Measurements from ENCODE around the gene FBXL20. TPM values are rescaled to one million over a fixed set of nuclear protein-coding genes. Genes with fewer than 3 reads are reported as not detected.
A peak's percentile ranks its signal among the peaks of the same experiment; 100 is the strongest.

Gene FBXL20
- total and polyA plus RNA-seq, 3 experiments from 2014 or later: 4.4 to 21.4 (median 20.9) TPM

DNA sequence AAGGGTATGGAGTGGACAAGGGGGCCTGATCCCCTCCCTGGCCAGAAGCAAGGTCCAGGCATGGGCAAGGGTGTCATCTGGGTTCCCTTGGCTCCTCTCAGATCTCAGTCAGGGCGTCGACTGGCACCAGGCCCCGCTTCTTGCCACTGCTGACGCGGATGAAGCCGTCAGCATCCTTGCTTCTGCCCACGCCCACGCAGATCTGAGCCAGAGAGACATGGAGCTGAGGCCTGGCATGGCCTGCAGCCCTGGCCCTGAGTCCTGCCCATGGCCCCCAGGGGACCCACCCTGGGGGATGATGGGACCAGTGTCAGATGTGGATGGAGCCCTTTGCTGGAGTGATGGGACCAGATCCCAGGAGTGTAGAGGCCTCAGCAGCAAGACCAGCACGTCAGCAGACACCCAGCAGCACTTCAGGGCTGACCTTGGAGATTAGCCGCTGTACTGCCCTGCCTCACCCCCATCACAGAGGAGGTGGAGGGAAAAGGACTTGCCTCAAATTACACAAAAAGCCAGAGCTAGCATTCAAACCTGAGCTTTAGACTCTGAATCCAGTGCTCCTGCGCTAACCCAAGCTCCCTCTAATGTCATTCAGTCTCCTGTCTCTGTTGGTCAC is 189.1 kb downstream of the FBXL20 start:
- Mint-ChIP-seq H3K4me3 (no peak overlapping the region), H3K27ac (peak overlapping the region in 2 of 8 donors; percentile 26 to 66), H3K9me3 (no peaks in the 10 kb centered on the region), H3K4me1 (peaks cover 7 to 29% (median 16%) of the 10 kb centered on the region in 3 donors), H3K27me3 (peaks cover 2 to 25% of the 10 kb centered on the region in 2 donors), H3K36me3 (no peaks in the 10 kb centered on the region)
- H3K4me3 ChIP-seq (ENCODE audit: low read length): no peak overlapping the region
- DNase-seq: no peak
- H3K36me3 ChIP-seq (ENCODE audit: insufficient read depth, low read length): no peaks in the 10 kb centered on the region
- H3K27me3 ChIP-seq (ENCODE audit: insufficient read depth, low read length, poor library complexity, severe bottlenecking): peaks cover 4% of the 10 kb centered on the region
- ChIA-PET POLR2A (no interaction called here), CTCF (interaction anchor here (0.6 to 1.8 kb wide), 3 partner anchors 20 to 32 kb away, joined by 3 to 7 read pairs (median 3); no protein-coding TSS in a partner anchor)
- no peak overlapping the region for H3K27ac ChIP-seq (ENCODE audit: low read depth, low read length)
- no peaks in the 10 kb centered on the region for H3K9me3 ChIP-seq (ENCODE audit: low read length)
- peaks cover 21% of the 10 kb centered on the region for H3K4me1 ChIP-seq (ENCODE audit: insufficient read depth, low read length)

DNA sequence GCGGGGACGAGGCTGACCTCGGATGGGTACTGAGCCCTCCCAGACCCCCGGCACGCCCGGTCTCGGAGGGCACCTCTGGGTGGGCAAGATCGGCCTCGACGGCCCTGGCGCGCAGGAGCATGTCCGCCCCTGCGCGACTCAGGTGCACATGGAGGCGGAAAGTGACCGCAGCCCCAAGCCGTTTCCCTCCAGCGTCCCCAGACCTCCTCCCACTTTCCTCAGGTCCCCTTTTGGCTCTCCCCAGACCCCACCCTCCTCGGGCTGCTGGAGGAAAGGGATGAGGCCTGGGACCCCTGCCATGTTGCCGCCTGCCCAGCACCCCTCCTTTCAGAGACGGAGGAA is 191.4 kb downstream of the FBXL20 start:
- Histone ChIP-seq H3K9me3 (ENCODE audit: low read length) (no peaks in the 10 kb centered on the region), H3K36me3 (ENCODE audit: insufficient read depth, low read length) (peaks cover 2% of the 10 kb centered on the region), H3K27ac (ENCODE audit: low read depth, low read length) (no peak overlapping the region), H3K4me1 (ENCODE audit: insufficient read depth, low read length) (peaks cover 25% of the 10 kb centered on the region), H3K27me3 (ENCODE audit: insufficient read depth, low read length, poor library complexity, severe bottlenecking) (peaks cover 4% of the 10 kb centered on the region), H3K4me3 (ENCODE audit: low read length) (peak overlapping the region; percentile 28)
- Mint-ChIP-seq H3K4me3 (peak overlapping the region; percentile 30 to 85 (median 63)), H3K4me1 (peaks cover 13 to 35% (median 20%) of the 10 kb centered on the region in 3 donors), H3K27ac (peak overlapping the region in 4 of 8 donors; percentile 24 to 79 (median 48)), H3K36me3 (peaks cover 0 to 5% (median 0%) of the 10 kb centered on the region in 3 donors), H3K9me3 (no peaks in the 10 kb centered on the region), H3K27me3 (peaks cover 1 to 7% of the 10 kb centered on the region in 2 donors)
- ChIA-PET POLR2A (interaction anchor here (0.8 to 1.6 kb wide), 3 partner anchors 8 to 28 kb away, joined by 3 to 7 read pairs (median 4); partner anchors contain the start of gene RPL19), CTCF (interaction anchor here (1.4 to 9.3 kb wide), 4 partner anchors 10 to 30 kb away, joined by 4 to 272 read pairs (median 28); partner anchors contain the start of gene RPL19)
- DNase-seq: no peak

DNA sequence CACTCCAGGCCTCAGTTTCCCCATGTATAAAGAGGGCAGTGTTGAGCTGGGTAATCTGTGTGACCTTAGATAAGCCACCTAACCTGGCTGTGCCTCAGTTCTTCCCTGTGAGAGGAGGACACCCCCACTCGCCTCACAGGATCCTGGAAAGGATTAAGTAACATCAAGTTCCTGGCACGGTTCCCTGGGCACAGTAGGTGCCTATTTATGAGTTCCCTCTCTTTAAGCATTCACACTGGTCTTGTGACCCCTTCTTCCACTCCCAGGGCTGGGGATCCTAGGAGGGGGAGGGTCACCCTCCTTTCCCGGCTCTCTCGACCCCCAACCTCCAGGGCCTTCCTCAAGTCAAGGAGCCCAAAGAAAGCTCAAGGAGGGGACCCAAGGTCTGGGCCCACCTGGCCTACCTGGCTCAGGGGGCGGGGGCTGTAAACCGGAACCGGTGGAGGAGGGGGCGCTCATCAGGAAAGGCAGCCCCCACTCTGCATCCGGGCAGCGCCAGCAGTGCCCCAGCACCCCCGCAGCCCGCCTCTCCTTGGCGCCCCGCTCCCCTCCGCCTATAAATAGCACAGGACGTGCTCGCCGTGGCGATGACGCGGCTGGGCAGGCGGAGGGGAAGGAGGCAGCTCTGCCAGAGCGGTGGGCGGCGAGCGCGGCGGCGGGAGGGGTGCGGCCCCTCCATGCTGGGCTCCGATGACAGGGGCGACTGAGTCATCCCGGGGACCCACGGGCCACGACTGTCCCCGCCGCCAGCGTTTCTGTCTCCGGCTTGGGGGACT is 191.9 kb downstream of the FBXL20 start:
- H3K27me3 ChIP-seq (ENCODE audit: insufficient read depth, low read length, poor library complexity, severe bottlenecking): peaks cover 4% of the 10 kb centered on the region
- peaks cover 13 to 35% (median 20%) of the 10 kb centered on the region in 3 donors for H3K4me1 Mint-ChIP-seq
- H3K4me1 ChIP-seq (ENCODE audit: insufficient read depth, low read length): peaks cover 25% of the 10 kb centered on the region
- ChIA-PET CTCF (interaction anchor here (1.0 to 9.3 kb wide), 7 partner anchors 8 to 40 kb away, joined by 3 to 272 read pairs (median 4); partner anchors contain the start of gene RPL19), POLR2A (interaction anchor here (0.8 to 1.6 kb wide), 4 partner anchors 9 to 28 kb away, joined by 3 to 7 read pairs (median 4); partner anchors contain the start of gene RPL19)
- peak overlapping the region; percentile 30 to 85 (median 59) for H3K4me3 Mint-ChIP-seq
- peak overlapping the region; percentile 39 for H3K4me3 ChIP-seq (ENCODE audit: low read length)
- H3K27ac ChIP-seq (ENCODE audit: low read depth, low read length): no peak overlapping the region
- peak; percentile 64 to 88 (median 70) for DNase-seq
- peaks cover 7% of the 10 kb centered on the region for H3K36me3 ChIP-seq (ENCODE audit: insufficient read depth, low read length)
- peaks cover 0 to 5% of the 10 kb centered on the region in 2 donors for H3K27me3 Mint-ChIP-seq
- no peaks in the 10 kb centered on the region for H3K9me3 Mint-ChIP-seq
- H3K36me3 Mint-ChIP-seq: peaks cover 0 to 11% (median 2%) of the 10 kb centered on the region in 3 donors
- H3K27ac Mint-ChIP-seq: peak overlapping the region in 7 of 8 donors; percentile 39 to 92 (median 77)
- no peaks in the 10 kb centered on the region for H3K9me3 ChIP-seq (ENCODE audit: low read length)

DNA sequence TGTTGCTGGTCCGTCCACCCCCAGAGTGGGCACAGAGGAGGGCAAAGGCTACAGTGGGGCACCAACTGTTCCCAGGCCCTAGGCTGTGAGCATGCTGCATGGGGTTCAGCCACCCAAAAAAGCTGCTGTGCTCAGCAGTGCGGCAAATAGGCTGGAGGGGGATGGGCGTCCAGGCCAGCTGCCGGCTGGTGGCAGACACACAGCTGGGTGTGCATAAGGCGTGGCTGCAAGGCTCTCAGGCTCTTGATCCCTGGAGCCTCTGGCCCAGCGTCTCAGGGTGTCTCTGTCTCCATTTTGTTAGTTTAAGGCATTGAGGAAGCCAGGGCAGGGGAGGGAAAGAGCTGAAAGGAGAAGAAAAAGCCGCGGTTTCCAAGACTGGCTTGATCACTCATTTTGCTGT is 192.5 kb downstream of the FBXL20 start:
- Mint-ChIP-seq H3K4me1 (peaks cover 13 to 35% (median 23%) of the 10 kb centered on the region in 3 donors), H3K27ac (peak overlapping the region in 6 of 8 donors; percentile 24 to 90 (median 54)), H3K27me3 (peaks cover 0 to 5% of the 10 kb centered on the region in 2 donors), H3K4me3 (peak overlapping the region in 2 of 7 donors; percentile 13 to 36), H3K36me3 (peaks cover 3 to 17% (median 3%) of the 10 kb centered on the region in 3 donors), H3K9me3 (no peaks in the 10 kb centered on the region)
- Histone ChIP-seq H3K27me3 (ENCODE audit: insufficient read depth, low read length, poor library complexity, severe bottlenecking) (peaks cover 4% of the 10 kb centered on the region), H3K4me3 (ENCODE audit: low read length) (no peak overlapping the region), H3K9me3 (ENCODE audit: low read length) (no peaks in the 10 kb centered on the region), H3K27ac (ENCODE audit: low read depth, low read length) (no peak overlapping the region), H3K36me3 (ENCODE audit: insufficient read depth, low read length) (peaks cover 13% of the 10 kb centered on the region), H3K4me1 (ENCODE audit: insufficient read depth, low read length) (peaks cover 25% of the 10 kb centered on the region)
- DNase-seq: no peak
- ChIA-PET POLR2A (interaction anchor here (0.9 to 1.6 kb wide), 4 partner anchors 9 to 36 kb away, joined by 3 to 7 read pairs (median 4); partner anchors contain the start of gene RPL19), CTCF (interaction anchor here (1.0 to 9.3 kb wide), 7 partner anchors 9 to 40 kb away, joined by 3 to 272 read pairs (median 4); partner anchors contain the start of gene RPL19)

DNA sequence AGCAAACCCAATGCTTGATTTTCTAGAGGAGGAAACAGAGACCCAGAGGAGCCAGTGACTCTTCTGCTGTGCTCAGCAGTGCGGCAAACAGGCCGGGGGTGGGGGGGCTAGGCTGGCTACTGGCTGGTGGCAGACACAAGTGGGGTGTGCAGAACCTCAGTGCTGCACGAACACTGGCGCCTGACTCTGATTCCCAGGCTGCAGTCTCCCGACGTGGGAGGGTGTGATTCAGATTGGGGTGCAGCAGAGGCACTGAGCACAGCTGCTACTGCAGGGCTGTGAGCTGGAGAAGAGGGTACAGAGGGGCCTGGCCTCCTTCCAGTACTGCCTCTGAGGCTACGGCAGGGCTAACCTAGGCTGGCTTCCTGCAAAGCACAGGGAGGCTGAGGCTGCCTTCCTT is 193.3 kb downstream of the FBXL20 start:
- H3K36me3 Mint-ChIP-seq: peaks cover 3 to 24% (median 7%) of the 10 kb centered on the region in 3 donors
- no peaks in the 10 kb centered on the region for H3K9me3 Mint-ChIP-seq
- H3K27me3 Mint-ChIP-seq: peaks cover 0 to 5% of the 10 kb centered on the region in 2 donors
- H3K36me3 ChIP-seq (ENCODE audit: insufficient read depth, low read length): peaks cover 18% of the 10 kb centered on the region
- H3K27ac ChIP-seq (ENCODE audit: low read depth, low read length): no peak overlapping the region
- H3K4me3 ChIP-seq (ENCODE audit: low read length): no peak overlapping the region
- POLR2A ChIA-PET: interaction anchor here (0.5 to 1.0 kb wide), 2 partner anchors 37 to 213 kb away, joined by 3 to 5 read pairs; no protein-coding TSS in a partner anchor
- DNase-seq: peak in 1 of 5 donors; percentile 34
- CTCF ChIA-PET: interaction anchor here (1.4 to 9.3 kb wide), 5 partner anchors 9 to 53 kb away, joined by 3 to 272 read pairs (median 5); no protein-coding TSS in a partner anchor
- H3K4me1 ChIP-seq (ENCODE audit: insufficient read depth, low read length): peaks cover 25% of the 10 kb centered on the region
- peak overlapping the region in 2 of 7 donors; percentile 13 to 74 for H3K4me3 Mint-ChIP-seq
- peaks cover 13 to 41% (median 24%) of the 10 kb centered on the region in 3 donors for H3K4me1 Mint-ChIP-seq
- no peaks in the 10 kb centered on the region for H3K9me3 ChIP-seq (ENCODE audit: low read length)
- peak overlapping the region in 4 of 8 donors; percentile 19 to 90 (median 61) for H3K27ac Mint-ChIP-seq
- peaks cover 4% of the 10 kb centered on the region for H3K27me3 ChIP-seq (ENCODE audit: insufficient read depth, low read length, poor library complexity, severe bottlenecking)

DNA sequence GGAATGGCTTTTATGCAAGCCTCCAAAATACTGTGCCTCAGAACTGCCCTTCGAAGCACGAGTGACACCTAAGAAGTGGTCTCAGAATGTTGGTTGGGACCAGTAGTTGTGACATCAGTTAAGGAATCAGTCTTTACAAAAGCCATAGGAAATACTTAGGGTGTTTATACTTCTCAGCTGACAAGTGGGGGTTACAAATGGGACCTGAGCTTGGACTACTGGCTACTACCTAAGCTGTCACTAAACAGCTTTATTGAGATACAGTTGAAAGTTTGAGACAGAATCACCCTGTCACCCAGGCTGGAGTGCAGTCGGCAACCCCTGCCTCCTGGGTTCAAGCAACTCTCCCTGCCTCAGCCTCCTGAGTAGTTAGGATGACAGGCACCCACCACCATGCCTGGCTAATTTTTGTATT is 196.3 kb downstream of the FBXL20 start:
- peak overlapping the region in 3 of 8 donors; percentile 17 to 97 (median 42) for H3K27ac Mint-ChIP-seq
- no peak overlapping the region for H3K4me3 ChIP-seq (ENCODE audit: low read length)
- POLR2A ChIA-PET: interaction anchor here (1.0 to 2.4 kb wide), 2 partner anchors 34 to 39 kb away, joined by 5 to 17 read pairs; no protein-coding TSS in a partner anchor
- H3K36me3 ChIP-seq (ENCODE audit: insufficient read depth, low read length): peaks cover 32% of the 10 kb centered on the region
- H3K4me3 Mint-ChIP-seq: peak overlapping the region in 2 of 7 donors; percentile 23 to 51
- peaks cover 38 to 62% (median 39%) of the 10 kb centered on the region in 3 donors for H3K4me1 Mint-ChIP-seq
- CTCF ChIA-PET: interaction anchor here (0.9 to 9.3 kb wide), 4 partner anchors 12 to 40 kb away, joined by 3 to 272 read pairs (median 32); no protein-coding TSS in a partner anchor
- no peak for DNase-seq
- no peaks in the 10 kb centered on the region for H3K27me3 ChIP-seq (ENCODE audit: insufficient read depth, low read length, poor library complexity, severe bottlenecking)
- H3K36me3 Mint-ChIP-seq: peaks cover 11 to 51% (median 14%) of the 10 kb centered on the region in 3 donors
- peaks cover 42% of the 10 kb centered on the region for H3K4me1 ChIP-seq (ENCODE audit: insufficient read depth, low read length)
- no peaks in the 10 kb centered on the region for H3K9me3 ChIP-seq (ENCODE audit: low read length)
- H3K9me3 Mint-ChIP-seq: peaks cover 0 to 2% (median 0%) of the 10 kb centered on the region in 5 donors
- no peak overlapping the region for H3K27ac ChIP-seq (ENCODE audit: low read depth, low read length)
- peaks cover 0 to 1% of the 10 kb centered on the region in 2 donors for H3K27me3 Mint-ChIP-seq

DNA sequence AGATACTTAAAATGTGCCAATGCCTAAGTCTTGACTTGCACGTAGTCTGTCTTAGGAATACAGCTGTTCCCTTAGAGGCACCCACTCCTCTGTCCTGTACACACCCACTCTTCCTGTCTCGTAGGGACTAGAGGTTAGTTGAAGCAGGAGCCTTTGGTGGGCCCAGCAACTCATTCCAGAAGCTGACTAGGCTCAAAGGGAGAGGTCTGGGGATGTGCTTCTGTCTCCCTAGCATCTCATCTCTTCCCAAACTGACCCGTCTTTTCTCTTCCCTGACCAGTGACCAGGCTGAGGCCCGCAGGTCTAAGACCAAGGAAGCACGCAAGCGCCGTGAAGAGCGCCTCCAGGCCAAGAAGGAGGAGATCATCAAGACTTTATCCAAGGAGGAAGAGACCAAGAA is 197.2 kb downstream of the FBXL20 start:
- POLR2A ChIA-PET: no interaction called here
- Histone ChIP-seq H3K4me3 (ENCODE audit: low read length) (no peak overlapping the region), H3K27me3 (ENCODE audit: insufficient read depth, low read length, poor library complexity, severe bottlenecking) (no peaks in the 10 kb centered on the region), H3K9me3 (ENCODE audit: low read length) (no peaks in the 10 kb centered on the region), H3K36me3 (ENCODE audit: insufficient read depth, low read length) (peaks cover 32% of the 10 kb centered on the region), H3K27ac (ENCODE audit: low read depth, low read length) (no peak overlapping the region), H3K4me1 (ENCODE audit: insufficient read depth, low read length) (peaks cover 41% of the 10 kb centered on the region)
- Mint-ChIP-seq H3K9me3 (peaks cover 0 to 2% (median 0%) of the 10 kb centered on the region in 5 donors), H3K4me3 (peak overlapping the region in 1 of 7 donors; percentile 51), H3K4me1 (peaks cover 41 to 61% (median 42%) of the 10 kb centered on the region in 3 donors), H3K27ac (peak overlapping the region in 4 of 8 donors; percentile 23 to 97 (median 52)), H3K36me3 (peaks cover 11 to 56% (median 14%) of the 10 kb centered on the region in 3 donors), H3K27me3 (peaks cover 0 to 4% of the 10 kb centered on the region in 2 donors)
- no peak for DNase-seq
- CTCF ChIA-PET: interaction anchor here (1.1 to 9.3 kb wide), 2 partner anchors 29 to 36 kb away, joined by 3 to 272 read pairs; no protein-coding TSS in a partner anchor
